HEK293 (cell line): ENCODE results near the gene UMOD.

Experiments used
- CTCF ChIP-seq: fragments of 450-650 bp; formaldehyde crosslinking; IDR thresholded peaks from 2 replicates; pipeline ENCODE4 v1.5.1; 2016; ENCODE audit warnings: missing biosample characterization, missing genetic modification characterization
- EGR2 ChIP-seq: fragments of 450-650 bp; formaldehyde crosslinking; IDR thresholded peaks from 2 replicates; pipeline ENCODE4 v1.5.1; 2016; ENCODE audit warnings: low read depth, missing biosample characterization, missing genetic modification characterization
- PBX3 ChIP-seq: sonication (generic); formaldehyde crosslinking; IDR thresholded peaks from 2 replicates; pipeline ENCODE4 v1.8.1; 2022; ENCODE audit warnings: mild to moderate bottlenecking, moderate library complexity, missing genetic modification reagents
- ZSCAN18 ChIP-seq: fragments of 450-650 bp; formaldehyde crosslinking; IDR thresholded peaks from 2 replicates; pipeline ENCODE4 v1.5.1; 2016; ENCODE audit warnings: missing biosample characterization, missing genetic modification characterization

GRCh38 chr16:20401066-20401465 lies 48.6 kb upstream of the UMOD start:
- TF ChIP-seq ZSCAN18 (tag by site-specific recombination): no peak
- TF ChIP-seq PBX3: no peak
- no peak for TF ChIP-seq CTCF (tag by site-specific recombination)
- TF ChIP-seq EGR2 (tag by site-specific recombination): no peak
